Activated naive CD4-positive, alpha-beta T cell treated with anti-CD3 and anti-CD28 coated beads, Interleukin-2, amount 10 ng/mL, durations not matched to agents 7 days and 5 days (primary cell): ENCODE data around the gene ZNF319.

Experiments
- CTCF ChIA-PET: fragments of 350-600 bp; sonication (Branson Sonifier 250); formaldehyde crosslinking; loops from one replicate; lab custom pipeline; 2021; ENCODE audit warnings: antibody characterized with exemption; lab: Charles Lee
- DNase-seq: peaks from one replicate; pipeline ENCODE4 v3.0.0-alpha.2; 2020
- H3K27ac Mint-ChIP-seq: one replicate; pipeline ENCODE4 v1.8.0; 2021; ENCODE audit warnings: mild to moderate bottlenecking, moderate library complexity, mixed read lengths
- H3K27me3 Mint-ChIP-seq: one replicate; pipeline ENCODE4 v1.8.0; 2021; ENCODE audit warnings: mild to moderate bottlenecking, mixed read lengths
- H3K36me3 Mint-ChIP-seq: one replicate; pipeline ENCODE4 v1.8.0; 2021; ENCODE audit warnings: mixed read lengths
- H3K4me1 Mint-ChIP-seq: one replicate; pipeline ENCODE4 v1.8.0; 2021; ENCODE audit warnings: mixed read lengths
- H3K4me3 Mint-ChIP-seq: one replicate; pipeline ENCODE4 v1.8.0; 2021; ENCODE audit warnings: mild to moderate bottlenecking, moderate library complexity, mixed read lengths
- H3K9me3 Mint-ChIP-seq: one replicate; pipeline ENCODE4 v1.8.0; 2021; ENCODE audit warnings: mixed read lengths

ZNF319 gene

GRCh38 chr16:57972306-57972705 lies 28.2 kb downstream of the ZNF319 start:
- Mint-ChIP-seq H3K4me1 (peaks cover 5% of the 10 kb centered on the region), H3K36me3 (no peaks in the 10 kb centered on the region), H3K9me3 (no peaks in the 10 kb centered on the region), H3K27me3 (peaks cover 37% of the 10 kb centered on the region), H3K27ac (no peak overlapping the region), H3K4me3 (no peak overlapping the region)
- CTCF ChIA-PET: no interaction called here
- DNase-seq: no peak

DNA sequence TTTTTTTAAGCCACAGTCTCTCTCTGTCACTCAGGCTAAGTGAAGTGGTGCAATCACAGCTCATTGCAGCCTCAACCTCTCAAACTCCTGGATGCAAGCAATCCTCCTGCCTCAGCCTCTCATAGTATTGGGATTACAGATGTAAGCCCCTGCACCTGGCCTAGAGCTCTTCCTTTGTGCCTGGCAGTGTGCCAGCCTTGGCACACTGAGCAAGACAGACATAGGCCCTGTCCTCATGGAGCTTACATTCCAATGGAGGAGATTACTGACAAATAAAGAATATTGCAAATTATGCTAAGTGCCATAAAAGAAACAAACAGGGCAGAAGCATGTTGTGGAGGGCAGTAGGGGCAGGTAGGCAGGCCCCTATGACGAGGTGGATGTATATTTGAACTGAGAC lies 28.6 kb downstream of the ZNF319 start:
- CTCF ChIA-PET: no interaction called here
- Mint-ChIP-seq H3K27me3 (peaks cover 41% of the 10 kb centered on the region), H3K4me1 (peaks cover 5% of the 10 kb centered on the region), H3K4me3 (no peak overlapping the region), H3K36me3 (no peaks in the 10 kb centered on the region), H3K9me3 (no peaks in the 10 kb centered on the region), H3K27ac (no peak overlapping the region)
- DNase-seq: no peak

- CTCF ChIA-PET: no interaction called here
- Mint-ChIP-seq H3K9me3 (no peaks in the 10 kb centered on the region), H3K4me3 (no peak within 1 kb of the TSS), H3K36me3 (no peaks in the 10 kb centered on the region), H3K4me1 (peaks cover 5% of the 10 kb centered on the region), H3K27ac (no peak within 1 kb of the TSS), H3K27me3 (peaks cover 36% of the 10 kb centered on the region)
- DNase-seq: no peak
Observed at GRCh38 chr16:57970970-57971369, 29.5 kb downstream of the ZNF319 start, which contains the start of gene CNGB1. Gene CNGB1, minus strand, starts transcription at chr16:57971128. Its CDS starts 3,842 bp downstream, at chr16:57967286.

GRCh38 chr16:57970319-57970718 lies 30.2 kb downstream of the ZNF319 start:
- no peak for DNase-seq
- Mint-ChIP-seq H3K36me3 (no peaks in the 10 kb centered on the region), H3K9me3 (no peaks in the 10 kb centered on the region), H3K27ac (no peak overlapping the region), H3K27me3 (peaks cover 32% of the 10 kb centered on the region), H3K4me3 (no peak overlapping the region), H3K4me1 (peaks cover 5% of the 10 kb centered on the region)
- CTCF ChIA-PET: no interaction called here

DNA sequence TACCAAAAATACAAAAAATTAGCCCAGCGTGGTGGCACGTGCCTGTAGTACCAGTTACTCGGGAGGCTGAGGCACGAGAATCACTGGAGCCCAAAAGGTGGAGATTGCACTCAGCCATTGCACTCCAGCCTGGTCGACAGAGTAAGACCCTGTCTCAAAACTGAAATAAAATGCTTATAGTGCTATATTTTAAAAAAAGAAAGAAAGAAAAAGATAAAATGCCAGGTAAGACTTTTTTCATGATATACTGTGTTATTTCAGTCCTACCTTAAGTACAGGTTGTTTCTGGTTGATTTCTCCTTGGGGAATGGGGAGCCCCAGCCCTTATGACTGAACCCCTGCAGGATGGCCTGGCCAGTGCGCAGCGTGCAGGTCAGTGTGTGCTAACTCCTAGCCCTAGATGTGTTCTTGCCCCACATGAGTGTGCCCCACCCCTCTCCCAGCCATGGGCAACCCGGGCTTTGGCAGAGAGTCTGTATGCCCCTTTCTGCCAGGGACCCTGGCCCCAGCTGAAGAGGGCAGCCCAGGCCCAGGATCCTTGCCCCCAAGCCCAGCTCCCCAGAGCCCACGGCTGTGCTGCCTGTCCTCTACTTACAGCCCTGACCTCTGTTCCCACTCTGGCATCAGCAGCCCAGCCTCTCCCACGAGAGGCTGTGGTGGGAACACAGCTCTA lies 30.9 kb downstream of the ZNF319 start:
- H3K36me3 Mint-ChIP-seq: no peaks in the 10 kb centered on the region
- H3K27me3 Mint-ChIP-seq: peaks cover 32% of the 10 kb centered on the region
- H3K9me3 Mint-ChIP-seq: no peaks in the 10 kb centered on the region
- CTCF ChIA-PET: no interaction called here
- no peak for DNase-seq
- H3K4me3 Mint-ChIP-seq: no peak overlapping the region
- no peak overlapping the region for H3K27ac Mint-ChIP-seq
- peaks cover 5% of the 10 kb centered on the region for H3K4me1 Mint-ChIP-seq

DNA sequence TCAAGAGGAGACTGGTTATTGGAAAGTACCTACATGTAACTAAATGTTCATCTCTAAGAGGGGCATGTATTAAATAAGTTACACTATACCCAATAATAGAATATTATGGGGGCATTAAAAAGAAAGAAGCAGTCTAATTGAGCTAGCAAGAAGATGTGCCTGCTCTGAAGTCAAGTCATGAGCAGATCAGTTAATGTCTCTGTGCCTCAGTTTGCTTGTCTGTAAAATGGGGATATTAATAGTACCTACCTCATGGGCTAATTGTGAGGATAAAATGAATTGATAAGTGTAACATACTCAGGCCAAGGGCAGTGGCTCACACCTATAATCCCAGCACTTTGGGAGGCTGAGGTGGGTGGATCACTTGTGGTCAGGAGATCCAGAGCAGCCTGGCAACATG lies 32.6 kb downstream of the ZNF319 start:
- Mint-ChIP-seq H3K4me1 (peaks cover 5% of the 10 kb centered on the region), H3K9me3 (no peaks in the 10 kb centered on the region), H3K27ac (no peak overlapping the region), H3K27me3 (peaks cover 28% of the 10 kb centered on the region), H3K36me3 (no peaks in the 10 kb centered on the region), H3K4me3 (no peak overlapping the region)
- CTCF ChIA-PET: no interaction called here
- no peak for DNase-seq

- H3K4me3 Mint-ChIP-seq: no peak overlapping the region
- CTCF ChIA-PET: interaction anchor here (0.5 kb wide), 1 partner anchor 372 kb away, joined by 3 read pairs; no protein-coding TSS in a partner anchor
- peaks cover under 1% of the 10 kb centered on the region for H3K4me1 Mint-ChIP-seq
- H3K9me3 Mint-ChIP-seq: no peaks in the 10 kb centered on the region
- DNase-seq: no peak
- H3K27ac Mint-ChIP-seq: no peak overlapping the region
- H3K27me3 Mint-ChIP-seq: peaks cover 31% of the 10 kb centered on the region
- H3K36me3 Mint-ChIP-seq: no peaks in the 10 kb centered on the region
Observed at GRCh38 chr16:57966986-57967385, 33.5 kb downstream of the ZNF319 start.

DNA sequence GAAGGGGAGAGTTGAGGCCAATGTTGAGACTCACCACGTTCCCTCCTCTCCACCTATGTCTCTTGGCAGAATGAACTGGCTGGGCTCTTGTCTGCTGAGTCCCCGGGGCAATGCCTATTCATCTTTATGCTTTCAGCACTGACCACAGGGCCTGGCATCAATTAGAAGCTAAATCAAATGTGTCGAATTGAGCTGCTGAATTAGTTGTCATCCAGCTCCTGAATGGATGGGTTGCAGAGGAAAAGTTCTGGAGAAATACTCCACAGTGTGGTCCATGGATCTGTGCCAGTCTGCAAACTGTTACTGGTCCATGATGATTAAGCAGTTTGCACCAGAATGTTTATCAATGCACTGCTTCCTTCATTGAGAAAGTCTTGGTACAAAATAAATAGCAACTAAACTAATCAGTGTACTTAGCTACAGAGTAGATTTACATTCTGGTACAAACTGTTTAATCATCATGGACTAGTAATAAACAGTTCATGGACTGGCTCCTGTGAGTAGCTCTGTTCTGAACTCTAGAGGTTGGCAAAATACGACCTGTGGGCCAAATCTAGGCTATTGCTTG lies 34.2 kb downstream of the ZNF319 start:
- Mint-ChIP-seq H3K4me1 (no peaks in the 10 kb centered on the region), H3K4me3 (no peak overlapping the region), H3K36me3 (no peaks in the 10 kb centered on the region), H3K27me3 (peaks cover 26% of the 10 kb centered on the region), H3K9me3 (no peaks in the 10 kb centered on the region), H3K27ac (no peak overlapping the region)
- no peak for DNase-seq
- CTCF ChIA-PET: interaction anchor here (0.5 kb wide), 1 partner anchor 371 kb away, joined by 3 read pairs; no protein-coding TSS in a partner anchor

DNA sequence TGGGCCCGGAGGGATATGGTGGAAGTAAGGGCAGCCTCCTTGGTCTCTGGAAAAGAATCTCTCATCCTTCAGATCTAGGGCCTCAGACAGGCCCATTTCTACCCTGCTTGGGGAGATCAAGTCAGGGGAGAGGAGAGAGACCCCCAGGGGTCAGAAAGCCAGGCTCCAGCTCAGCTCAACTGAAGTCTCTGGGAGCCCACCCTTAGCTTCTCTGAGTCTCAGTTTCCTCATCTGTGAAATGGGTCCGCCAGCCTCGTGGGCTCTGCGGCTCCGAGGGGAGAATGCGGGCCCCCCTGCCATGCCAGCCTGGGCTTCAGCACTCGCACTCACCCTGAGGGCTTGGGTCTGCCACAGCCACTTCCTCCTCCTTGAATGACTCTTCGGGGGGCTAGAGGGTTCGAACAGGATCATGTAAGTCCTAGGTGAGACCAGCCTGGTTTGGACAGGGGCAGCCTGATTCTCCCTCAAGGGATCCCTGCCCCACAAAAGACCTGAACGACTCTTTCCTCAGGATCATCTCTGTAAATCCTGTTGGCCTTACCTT lies 36.2 kb downstream of the ZNF319 start:
- Mint-ChIP-seq H3K4me3 (no peak overlapping the region), H3K4me1 (no peaks in the 10 kb centered on the region), H3K27me3 (peaks cover 8% of the 10 kb centered on the region), H3K27ac (no peak overlapping the region), H3K36me3 (no peaks in the 10 kb centered on the region), H3K9me3 (no peaks in the 10 kb centered on the region)
- no peak for DNase-seq
- CTCF ChIA-PET: no interaction called here

- no peak overlapping the region for H3K27ac Mint-ChIP-seq
Observed at GRCh38 chr16:57962756-57963155, 37.7 kb downstream of the ZNF319 start.

GRCh38 chr16:57962046-57962445 lies 38.4 kb downstream of the ZNF319 start:
- H3K9me3 Mint-ChIP-seq: no peaks in the 10 kb centered on the region
- H3K27ac Mint-ChIP-seq: no peak overlapping the region
- peaks cover 11% of the 10 kb centered on the region for H3K27me3 Mint-ChIP-seq
- DNase-seq: no peak
- CTCF ChIA-PET: no interaction called here
- H3K4me1 Mint-ChIP-seq: no peaks in the 10 kb centered on the region
- no peaks in the 10 kb centered on the region for H3K36me3 Mint-ChIP-seq
- no peak overlapping the region for H3K4me3 Mint-ChIP-seq

More at GRCh38 chr16:57962756-57963155, 37.7 kb downstream of the ZNF319 start:
- Mint-ChIP-seq H3K36me3 (no peaks in the 10 kb centered on the region), H3K9me3 (no peaks in the 10 kb centered on the region), H3K27me3 (peaks cover 13% of the 10 kb centered on the region), H3K4me1 (no peaks in the 10 kb centered on the region), H3K4me3 (no peak overlapping the region)
- CTCF ChIA-PET: interaction anchor here (0.6 kb wide), 1 partner anchor 19 kb away, joined by 3 read pairs; no protein-coding TSS in a partner anchor
- DNase-seq: no peak

DNA sequence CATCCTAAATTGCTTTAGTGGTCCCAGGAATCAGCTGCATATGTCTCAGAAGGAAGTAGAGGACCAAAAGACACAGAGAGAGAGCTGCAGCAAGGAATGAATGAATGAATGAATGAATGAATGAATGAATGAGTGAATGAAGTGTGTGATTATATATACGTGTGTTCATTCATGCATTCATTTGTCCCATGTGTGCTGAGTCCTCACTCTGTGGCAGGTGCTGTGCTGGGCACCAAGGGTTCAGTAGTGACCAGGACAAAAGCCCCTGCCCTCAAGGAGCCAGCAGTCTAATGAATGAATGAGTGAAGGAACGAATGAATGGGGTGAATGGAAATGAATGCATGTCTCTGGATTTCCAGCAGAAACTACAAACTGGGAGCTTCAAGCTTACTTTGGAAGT lies 38.9 kb downstream of the ZNF319 start:
- CTCF ChIA-PET: no interaction called here
- Mint-ChIP-seq H3K4me1 (no peaks in the 10 kb centered on the region), H3K27ac (no peak overlapping the region), H3K36me3 (no peaks in the 10 kb centered on the region), H3K27me3 (peaks cover 8% of the 10 kb centered on the region), H3K4me3 (no peak overlapping the region), H3K9me3 (no peaks in the 10 kb centered on the region)
- no peak for DNase-seq

- no peaks in the 10 kb centered on the region for H3K9me3 Mint-ChIP-seq
- peaks cover 8% of the 10 kb centered on the region for H3K27me3 Mint-ChIP-seq
- no peaks in the 10 kb centered on the region for H3K36me3 Mint-ChIP-seq
- CTCF ChIA-PET: no interaction called here
- H3K4me1 Mint-ChIP-seq: no peaks in the 10 kb centered on the region
- no peak overlapping the region for H3K4me3 Mint-ChIP-seq
- no peak for DNase-seq
- H3K27ac Mint-ChIP-seq: no peak overlapping the region
Observed at GRCh38 chr16:57960826-57961472, 39.5 kb downstream of the ZNF319 start.

DNA sequence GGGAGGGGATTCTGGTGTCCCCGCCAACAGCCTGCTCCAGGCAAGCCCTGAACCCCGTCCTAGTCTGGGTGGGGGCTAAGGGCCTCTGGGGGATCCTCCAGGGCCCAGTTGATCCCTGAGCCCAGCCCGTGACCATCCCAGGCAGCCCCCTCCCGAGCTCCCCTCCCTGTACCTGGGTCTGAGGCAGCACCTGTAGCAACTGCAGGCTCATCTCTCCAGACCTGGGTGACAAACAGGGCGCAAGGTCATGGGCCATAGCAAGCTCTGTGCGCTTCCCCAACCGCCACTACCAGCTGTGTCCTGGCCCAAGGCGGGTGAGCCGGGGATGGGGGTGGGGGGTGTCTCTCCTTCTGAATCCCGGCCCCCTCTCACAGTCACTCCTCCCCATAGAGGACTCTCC lies 40.2 kb downstream of the ZNF319 start:
- DNase-seq: no peak
- Mint-ChIP-seq H3K27ac (no peak overlapping the region), H3K36me3 (no peaks in the 10 kb centered on the region), H3K9me3 (no peaks in the 10 kb centered on the region), H3K27me3 (peaks cover 8% of the 10 kb centered on the region), H3K4me1 (no peaks in the 10 kb centered on the region), H3K4me3 (no peak overlapping the region)
- CTCF ChIA-PET: no interaction called here
